Limb (tissue), 2 donors: Measurements from ENCODE around the gene C1orf115.
"Not testable (repeated sequence)": the region's sequence is repeated elsewhere in the genome, so short reads cannot be mapped to it uniquely, and the experiment has no call there.

Source experiments
- DNase-seq, 2 donors: peaks; one replicate each; pipeline ENCODE4 v3.0.0-alpha.2; 2016; ENCODE audit errors: extremely low spot score in 2 of 2

Gene C1orf115

DNA sequence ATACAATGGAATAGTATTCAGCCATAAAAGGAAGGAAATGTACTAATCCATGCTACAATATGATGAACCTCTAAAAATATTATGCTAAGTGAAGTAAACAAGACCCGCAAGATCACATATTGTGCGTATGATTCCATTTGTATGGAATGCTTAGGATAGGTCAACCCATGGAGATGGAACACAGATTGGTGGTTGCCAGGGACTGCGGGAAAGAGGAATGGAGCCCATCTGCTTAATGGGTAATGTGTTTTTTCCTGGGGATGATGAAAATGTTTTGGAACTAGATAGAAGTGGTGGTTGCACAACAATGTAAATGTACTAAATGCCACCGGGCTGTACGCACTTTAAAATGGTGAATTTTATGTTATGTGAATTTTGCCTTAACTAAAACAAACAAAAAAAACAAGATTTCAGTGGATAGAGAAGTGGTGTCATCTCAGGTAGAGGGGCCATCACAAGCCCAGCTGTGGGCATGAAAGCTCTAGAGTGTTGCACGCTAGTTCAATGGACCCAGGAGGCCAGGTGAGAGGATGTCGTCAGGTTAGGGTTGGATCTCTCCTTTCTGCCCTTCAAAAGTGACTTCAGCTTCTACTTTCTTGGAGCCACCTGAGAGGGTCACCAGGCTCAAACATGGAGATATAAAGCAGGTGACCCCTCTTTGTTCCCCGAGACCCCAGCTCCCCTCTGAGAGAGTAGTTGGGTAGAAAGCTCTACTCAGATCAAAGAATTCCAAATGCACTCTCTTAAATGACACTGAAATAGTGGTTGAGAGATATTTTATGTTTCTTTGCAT is 2.5 kb downstream of the C1orf115 start:
- DNase-seq = no peak

DNA sequence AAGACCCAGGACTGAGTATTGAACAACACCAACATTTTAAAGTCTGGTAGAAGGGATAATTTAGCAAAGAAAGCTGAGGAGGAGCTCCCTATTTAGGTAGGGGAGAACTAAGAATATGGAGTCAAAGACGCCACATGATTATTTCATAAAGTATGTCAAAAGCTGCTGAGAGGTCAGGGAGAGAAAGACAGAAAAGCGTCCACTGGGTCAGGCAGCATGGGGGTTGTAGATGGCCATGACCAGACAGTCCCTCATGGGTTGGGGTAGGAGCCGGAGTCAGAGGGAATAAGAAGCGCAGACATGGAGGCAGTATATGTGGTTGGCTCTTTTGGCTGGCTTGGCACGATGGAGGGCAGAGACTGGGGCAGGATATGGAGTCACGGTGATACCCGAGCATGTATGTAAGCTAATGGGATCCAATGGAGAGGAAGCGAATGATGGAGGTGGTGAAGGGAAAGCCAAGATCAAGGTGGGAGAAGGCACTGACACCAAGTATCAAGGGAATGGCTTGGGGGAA is 4.8 kb downstream of the C1orf115 start:
- DNase-seq = no peak

GRCh38 chr1:220695426-220695825 is 5.3 kb downstream of the C1orf115 start:
- DNase-seq = no peak

DNA sequence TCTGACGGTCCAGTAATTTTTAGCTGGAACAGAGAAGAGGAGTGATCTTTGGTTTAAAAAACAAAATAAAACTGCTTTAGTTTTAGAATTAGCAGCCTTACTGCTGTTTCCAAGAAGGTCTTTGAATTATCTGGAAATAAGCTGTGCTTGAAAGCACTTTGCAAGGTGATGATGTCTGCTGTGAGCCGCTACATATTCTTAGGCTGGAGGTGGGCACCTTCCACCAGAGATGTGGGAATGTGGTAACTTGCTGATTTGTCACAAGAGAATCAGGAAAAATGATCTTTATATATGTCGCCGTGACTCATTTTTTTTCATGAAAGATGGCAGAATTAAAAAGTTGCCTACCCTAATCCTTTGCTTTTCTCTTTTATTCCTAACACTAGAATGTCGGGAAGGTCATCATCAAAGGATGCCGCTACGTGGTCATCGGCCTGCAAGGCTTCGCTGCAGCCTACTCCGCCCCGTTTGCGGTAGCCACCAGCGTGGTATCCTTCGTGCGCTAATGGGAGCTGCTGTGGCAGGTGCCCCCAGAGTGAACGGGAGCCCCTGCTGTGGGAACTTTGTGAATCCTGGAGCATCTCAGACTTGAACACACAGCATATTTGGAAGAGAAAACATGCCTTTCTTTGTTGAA is 6.2 kb downstream of the C1orf115 start:
- no peak for DNase-seq

- DNase-seq = no peak
Measured at GRCh38 chr1:220696863-220697231, 6.7 kb downstream of the C1orf115 start.

- DNase-seq = no peak
Measured at GRCh38 chr1:220697326-220697725, 7.2 kb downstream of the C1orf115 start.

DNA sequence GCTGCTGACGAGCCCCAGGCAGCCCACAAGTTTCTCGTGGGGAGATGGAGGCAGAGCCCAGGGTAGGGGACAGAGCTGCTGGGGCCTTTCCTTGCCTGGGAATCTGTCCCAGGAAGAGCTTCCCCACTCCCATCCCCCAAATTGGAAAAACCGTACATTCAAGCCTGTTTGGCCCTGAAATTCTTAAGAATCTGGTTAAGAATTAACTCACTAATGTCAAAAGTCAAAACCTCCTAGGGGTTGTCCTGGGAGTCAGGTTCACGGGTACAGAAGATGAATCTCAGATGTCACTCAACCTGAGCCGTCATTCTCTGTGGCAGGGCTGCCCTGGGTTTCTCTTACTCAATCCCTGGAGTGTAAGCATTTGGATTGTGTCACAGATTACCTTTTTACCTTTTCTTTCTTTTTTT is 8.4 kb downstream of the C1orf115 start:
- no peak for DNase-seq

GRCh38 chr1:220699044-220699443 is 8.9 kb downstream of the C1orf115 start:
- DNase-seq = no peak

- peak in 1 of 2 donors; percentile 22 for DNase-seq
Measured at GRCh38 chr1:220700556-220701179, 10.5 kb downstream of the C1orf115 start.

- DNase-seq = no peak
Measured at GRCh38 chr1:220701974-220702373, 11.8 kb downstream of the C1orf115 start.

DNA sequence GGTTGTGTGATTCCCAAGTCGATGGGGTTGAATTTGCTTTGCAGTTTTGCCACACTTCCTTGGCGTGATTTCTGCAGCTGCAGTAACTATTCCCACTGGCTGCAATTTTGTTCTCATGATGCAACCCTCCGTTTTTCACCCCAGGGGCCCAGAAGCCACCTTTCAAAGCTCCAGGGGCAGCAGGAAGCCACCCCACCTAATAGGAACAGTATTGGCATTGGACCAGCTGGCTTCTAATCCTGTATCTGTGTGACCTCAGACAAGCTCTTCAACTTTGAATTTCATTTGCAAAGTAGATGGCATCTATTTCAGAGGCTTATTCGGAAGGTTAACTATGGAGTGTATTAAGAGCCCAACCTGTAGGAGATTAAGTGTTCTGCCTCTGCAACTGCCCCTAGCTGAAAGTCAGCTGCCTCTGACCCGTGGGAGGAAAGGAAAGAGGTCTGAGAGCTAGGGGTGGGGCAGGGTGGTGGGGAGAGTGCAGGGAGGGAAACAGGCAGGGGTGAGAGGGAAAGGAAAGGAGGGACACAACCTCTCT is 12.6 kb downstream of the C1orf115 start:
- DNase-seq = no peak

- DNase-seq = no peak
Measured at GRCh38 chr1:220703305-220703704, 13.1 kb downstream of the C1orf115 start.

DNA sequence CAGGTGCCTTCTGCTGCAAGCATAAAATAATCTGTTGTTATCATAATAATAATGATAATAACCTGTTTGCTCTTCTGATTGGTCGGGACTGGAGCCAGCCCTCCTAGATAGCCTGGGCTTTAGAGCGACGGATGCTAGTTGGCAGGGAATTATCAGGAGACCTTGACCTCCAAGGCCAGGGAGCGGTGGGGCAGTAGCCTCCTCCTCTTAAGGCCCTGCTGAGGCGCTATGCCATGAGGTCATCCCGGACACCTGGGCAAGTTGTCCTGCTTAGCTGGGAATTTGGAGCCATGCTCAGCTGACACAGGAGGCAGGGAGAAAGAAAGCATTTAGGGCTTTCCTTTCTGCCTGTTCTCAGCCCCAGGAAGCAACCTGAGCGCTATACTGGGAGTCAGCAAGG is 15.6 kb downstream of the C1orf115 start:
- DNase-seq = no peak

DNA sequence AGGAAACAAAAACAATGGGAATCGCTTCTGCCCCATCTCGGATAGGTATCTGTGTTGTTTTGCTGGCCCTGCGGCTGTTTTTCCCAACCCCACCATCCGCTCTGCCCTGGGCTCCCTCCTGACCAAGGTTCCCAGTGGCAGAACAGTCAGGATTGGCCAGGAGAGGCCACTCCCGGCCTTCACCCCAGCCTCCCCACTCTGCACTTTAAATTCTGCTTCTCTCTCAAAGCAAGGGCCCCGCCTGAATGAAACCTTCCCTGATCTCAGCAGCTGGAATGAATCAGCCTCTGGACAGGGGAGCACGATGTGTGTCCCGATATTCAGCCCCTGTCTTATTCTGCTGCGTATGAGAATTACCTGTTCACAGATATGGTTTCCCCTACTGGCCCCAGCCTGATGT is 16.3 kb downstream of the C1orf115 start:
- DNase-seq = no peak

DNA sequence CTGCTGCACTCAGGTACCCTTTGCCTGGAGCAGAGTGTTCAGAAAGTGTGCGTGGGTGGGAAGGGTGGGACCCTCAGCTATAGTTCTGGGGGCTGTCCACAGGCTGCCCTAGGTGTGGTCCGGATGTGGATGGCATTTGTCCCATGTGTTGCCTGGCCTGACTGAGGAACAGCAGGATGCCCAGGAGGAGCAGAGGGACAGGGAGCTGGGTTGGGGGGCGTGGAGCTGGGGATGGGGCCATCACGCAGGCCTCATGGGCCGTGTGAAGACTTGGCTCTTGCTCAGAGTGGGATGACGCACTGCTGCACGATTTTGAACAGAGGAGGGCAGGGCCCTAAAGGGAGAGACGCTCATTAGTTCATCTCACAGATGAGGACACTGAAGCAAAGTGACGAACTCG is 17.0 kb downstream of the C1orf115 start:
- no peak for DNase-seq

- DNase-seq = no peak
Measured at GRCh38 chr1:220708244-220708643, 18.1 kb downstream of the C1orf115 start.

DNA sequence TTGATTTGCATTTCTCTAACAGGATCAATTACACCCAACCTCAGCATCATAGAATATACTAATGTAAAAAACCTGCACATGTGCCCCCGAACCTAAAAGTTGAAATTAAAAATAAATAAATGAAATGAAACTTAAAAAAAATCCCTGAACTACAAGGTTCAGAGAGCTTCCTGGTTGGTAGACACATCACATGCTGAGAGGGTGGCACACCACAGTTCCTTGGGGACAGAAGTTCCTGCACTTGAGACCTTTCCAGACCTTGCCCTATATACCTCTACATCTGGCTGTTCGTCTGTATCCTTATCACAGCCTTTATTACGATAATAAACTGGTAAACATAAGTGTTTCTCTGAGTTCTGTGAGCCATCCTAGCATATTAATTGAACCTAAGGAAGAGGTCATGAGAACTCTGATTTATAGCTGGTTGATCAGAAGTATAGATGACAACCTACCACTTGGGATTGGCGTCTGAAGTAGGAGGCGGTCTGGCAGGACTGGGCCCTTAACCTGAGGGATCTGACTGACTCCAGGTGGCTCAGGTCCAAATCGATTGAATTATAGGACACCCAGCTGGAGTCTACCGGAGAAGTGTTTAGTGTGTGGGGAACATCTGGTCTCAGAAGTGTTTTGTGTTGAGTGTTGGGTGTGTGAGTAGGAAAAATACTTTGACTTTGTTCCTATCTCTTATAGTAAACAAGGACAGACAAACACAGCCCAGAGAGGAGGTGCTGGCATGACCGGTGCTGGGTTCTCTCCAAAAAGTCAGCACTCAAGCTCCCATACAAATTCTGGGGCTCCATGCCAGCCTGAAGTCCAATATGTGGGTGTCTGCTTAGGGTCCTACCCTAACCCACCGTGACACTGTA is 19.0 kb downstream of the C1orf115 start:
- no peak for DNase-seq

DNA sequence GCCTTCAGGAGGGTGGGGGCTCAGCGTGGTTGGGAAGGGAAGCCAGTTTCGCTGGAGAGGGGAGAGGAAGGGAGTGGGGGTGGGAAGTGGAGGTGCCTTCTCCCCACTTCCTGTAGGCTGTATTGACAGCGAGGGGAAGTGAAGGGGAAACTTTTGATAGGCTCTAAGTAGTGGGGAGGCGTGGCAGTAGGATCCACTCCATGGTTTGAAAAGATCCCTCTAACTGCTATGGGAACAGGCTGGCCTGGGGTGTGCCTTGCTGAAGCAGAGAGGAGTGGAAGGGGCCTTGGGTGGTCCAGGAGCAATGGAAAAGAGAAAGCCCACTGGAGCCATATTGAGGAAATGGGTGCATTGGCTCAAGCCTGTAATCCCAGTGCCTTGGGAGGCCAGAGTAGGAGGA is 20.2 kb downstream of the C1orf115 start:
- DNase-seq = no peak

GRCh38 chr1:220711056-220711809 is 21.1 kb downstream of the C1orf115 start:
- DNase-seq = no peak

- not testable (repeated sequence) for DNase-seq
Measured at GRCh38 chr1:220715986-220716385, 25.8 kb downstream of the C1orf115 start.
